Measurements from ENCODE around the gene UBE2QL1. TPM values are rescaled to one million over a fixed set of nuclear protein-coding genes. Genes with fewer than 3 reads are reported as not detected.

The UBE2QL1 gene
- polyA plus RNA-seq, 3 donors = 0.67 to 1.1 (median 1.0) TPM

GRCh38 chr5:6522331-6522730 lies 73.7 kb downstream of the UBE2QL1 start:
- no peak for DNase-seq (ENCODE audit: low read depth in 3 of 3, low spot score in 2 of 3)

- no peak for DNase-seq (ENCODE audit: low read depth in 3 of 3, low spot score in 2 of 3)
Measured at GRCh38 chr5:6522923-6523322, 74.3 kb downstream of the UBE2QL1 start.

GRCh38 chr5:6525422-6525821 lies 76.8 kb downstream of the UBE2QL1 start:
- no peak for DNase-seq (ENCODE audit: low read depth in 3 of 3, low spot score in 2 of 3)

DNA sequence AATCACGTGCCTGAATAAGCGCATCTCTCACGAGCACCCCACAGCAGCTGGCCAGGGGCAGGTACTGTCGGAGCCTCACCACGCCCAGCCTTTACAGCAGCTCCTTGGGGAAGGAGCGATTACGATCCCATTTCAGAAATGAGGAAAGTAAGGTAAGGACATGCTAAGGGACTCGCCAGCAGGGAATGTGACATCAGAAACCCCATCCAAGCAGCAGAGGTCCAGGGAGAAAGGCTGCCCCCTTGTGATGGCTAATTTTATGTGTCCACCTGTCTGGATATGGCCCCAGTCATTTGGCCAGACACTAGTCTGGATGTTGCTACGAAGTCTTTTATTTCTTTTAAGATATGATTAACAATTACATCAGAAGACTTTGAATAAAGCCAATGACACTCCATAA lies 77.3 kb downstream of the UBE2QL1 start:
- peak in 1 of 3 donors; percentile 7 for DNase-seq (ENCODE audit: low read depth in 3 of 3, low spot score in 2 of 3)

DNA sequence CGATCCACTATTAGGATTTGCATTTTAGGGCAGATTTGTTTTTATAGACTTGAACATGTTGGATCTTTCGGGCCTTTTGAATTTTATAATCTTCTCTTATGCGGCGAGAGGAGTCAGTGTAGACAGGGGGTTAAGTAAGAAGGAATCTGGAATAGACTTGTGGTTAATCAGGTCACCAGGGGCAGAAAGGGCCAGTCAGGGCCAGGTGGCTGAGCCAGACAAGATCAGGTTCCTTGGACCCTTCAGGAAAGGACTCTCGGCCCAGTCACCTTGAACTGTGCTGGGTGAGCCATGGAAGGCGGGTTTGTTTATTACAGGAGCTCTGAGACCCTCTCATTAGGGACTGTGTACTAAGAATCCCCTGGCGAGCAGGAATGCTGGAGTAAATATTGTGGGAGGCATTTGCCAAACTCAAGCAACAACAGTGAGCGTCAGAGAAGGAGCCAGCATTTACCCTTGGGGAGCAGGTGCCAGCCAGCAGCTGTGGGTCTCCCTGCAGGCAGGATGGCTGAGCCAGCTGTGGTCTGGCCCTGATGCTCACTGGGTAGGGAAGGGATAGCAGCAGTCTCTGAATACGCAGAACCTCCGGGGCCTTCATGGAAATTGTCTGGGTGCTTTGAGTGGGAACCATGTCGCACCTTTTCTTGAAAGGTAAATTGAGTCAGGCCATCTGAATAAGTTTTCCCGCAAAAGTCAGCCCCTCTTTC lies 79.2 kb downstream of the UBE2QL1 start:
- DNase-seq (ENCODE audit: low read depth in 3 of 3, low spot score in 2 of 3) = no peak

- DNase-seq (ENCODE audit: low read depth in 3 of 3, low spot score in 2 of 3) = no peak
Measured at GRCh38 chr5:6535594-6535993, 86.9 kb downstream of the UBE2QL1 start.

- no peak for DNase-seq (ENCODE audit: low read depth in 3 of 3, low spot score in 2 of 3)
Measured at GRCh38 chr5:6539060-6539459, 90.4 kb downstream of the UBE2QL1 start.

DNA sequence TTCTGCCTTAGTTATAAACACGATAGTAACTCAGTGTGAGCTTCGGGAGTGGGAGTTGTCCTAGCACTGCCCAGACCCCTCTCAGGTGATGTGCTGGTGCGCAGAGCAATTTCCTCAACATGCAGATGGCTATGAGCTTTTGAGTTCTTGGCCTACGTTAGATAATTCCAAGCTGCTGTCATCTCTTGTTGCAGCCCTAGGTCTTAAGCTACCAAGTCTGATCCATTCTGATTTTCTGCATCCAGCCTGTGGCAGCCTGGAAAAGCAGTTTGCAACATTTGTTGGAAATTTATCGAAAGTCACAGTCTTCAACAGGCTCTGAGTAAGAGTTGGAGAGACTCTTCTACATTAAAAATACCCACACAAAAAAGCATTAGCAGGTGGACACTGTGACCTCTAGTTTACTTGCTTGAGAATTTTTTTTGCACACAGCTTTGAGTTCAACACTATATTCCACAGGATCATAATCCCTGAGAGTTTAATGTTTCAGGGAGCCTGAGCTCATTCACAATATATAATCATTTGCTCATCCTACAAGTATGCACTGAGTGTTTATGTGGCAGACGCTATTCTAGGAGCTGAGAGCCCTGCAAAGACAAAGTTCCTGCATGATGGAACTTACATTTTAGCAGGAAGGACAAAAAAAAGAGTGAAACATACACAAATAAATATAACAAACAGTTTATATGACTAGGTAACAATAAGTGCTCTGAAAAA lies 91.6 kb downstream of the UBE2QL1 start:
- no peak for DNase-seq (ENCODE audit: low read depth in 3 of 3, low spot score in 2 of 3)

DNA sequence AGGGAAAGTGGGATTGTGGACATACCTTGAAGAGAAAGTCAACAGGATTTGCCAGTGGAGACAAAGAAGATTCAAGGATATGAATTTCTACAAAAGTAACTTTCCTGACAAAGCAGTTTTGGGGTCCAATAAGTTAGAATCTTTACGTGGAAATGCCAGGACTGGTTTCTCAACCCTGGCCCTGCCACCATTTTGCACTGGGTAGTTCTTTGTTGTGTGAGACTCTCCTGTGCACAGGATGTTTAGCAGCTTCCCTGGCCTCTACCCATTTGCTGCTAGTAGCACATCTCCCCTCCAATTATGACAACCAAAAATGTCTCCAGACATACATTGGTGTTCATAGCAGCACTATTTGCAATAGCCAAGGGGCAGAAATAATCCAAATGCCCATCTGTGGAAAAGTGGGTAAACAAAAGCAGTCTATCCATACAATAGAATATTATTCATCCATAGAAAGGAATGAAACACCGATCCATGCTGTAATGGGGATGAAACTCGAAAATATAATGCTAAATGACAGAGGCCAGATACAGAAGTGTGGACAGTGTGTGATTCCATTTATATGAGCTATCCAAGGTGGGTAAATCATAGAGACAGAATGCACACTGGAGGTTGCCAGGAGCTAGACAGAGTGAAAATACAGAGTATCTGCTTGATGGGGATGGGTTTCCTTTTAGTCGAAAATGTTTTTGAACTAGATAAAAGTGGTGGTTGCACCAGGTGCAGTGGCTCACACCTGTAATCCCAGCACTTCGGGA lies 92.8 kb downstream of the UBE2QL1 start:
- DNase-seq (ENCODE audit: low read depth in 3 of 3, low spot score in 2 of 3) = no peak

- DNase-seq (ENCODE audit: low read depth in 3 of 3, low spot score in 2 of 3) = no peak
Measured at GRCh38 chr5:6542421-6543345, 94.0 kb downstream of the UBE2QL1 start.

DNA sequence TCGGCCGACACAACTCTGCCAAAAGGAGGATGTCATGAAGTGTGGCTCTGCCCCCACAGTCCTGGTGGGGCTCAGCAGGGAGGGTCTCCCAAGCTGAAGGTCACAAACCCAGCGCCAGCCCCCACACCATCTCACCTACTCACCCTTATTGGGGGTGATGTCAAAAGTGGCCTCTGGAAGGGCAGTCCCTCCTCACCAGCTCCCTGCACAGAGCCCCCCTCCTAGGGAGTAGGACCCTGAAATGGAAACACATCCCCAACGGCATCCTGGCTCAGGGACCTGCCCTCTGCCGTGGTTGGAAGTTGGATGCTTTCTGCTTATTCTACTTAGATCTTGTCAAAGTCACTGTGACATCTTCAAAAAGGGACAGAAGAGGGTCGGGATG lies 94.7 kb downstream of the UBE2QL1 start:
- DNase-seq (ENCODE audit: low read depth in 3 of 3, low spot score in 2 of 3) = no peak

GRCh38 chr5:6543830-6544560 lies 95.3 kb downstream of the UBE2QL1 start:
- no peak for DNase-seq (ENCODE audit: low read depth in 3 of 3, low spot score in 2 of 3)

Other genes with a start within 250 kb of the UBE2QL1 start
- 10 to 100 TPM; 32.3 to 38.4 (median 37.8) TPM for gene MED10, start 70.3 kb upstream of the UBE2QL1 start, polyA plus RNA-seq (ENCODE audit: insufficient read length in 3 of 3)
- 10 to 100 TPM; 49.2 to 50.7 (median 49.9) TPM for gene NSUN2, start 184.2 kb downstream of the UBE2QL1 start, polyA plus RNA-seq (ENCODE audit: insufficient read length in 3 of 3)
- gene SRD5A1, start 184.6 kb downstream of the UBE2QL1 start, polyA plus RNA-seq (ENCODE audit: insufficient read length in 3 of 3) = 10 to 100 TPM in 2 of 3 donors, 1 to 10 TPM in 1; 9.9 to 12.0 (median 10.6) TPM